ENCODE measurements around the gene C1orf105.

The C1orf105 gene

DNA sequence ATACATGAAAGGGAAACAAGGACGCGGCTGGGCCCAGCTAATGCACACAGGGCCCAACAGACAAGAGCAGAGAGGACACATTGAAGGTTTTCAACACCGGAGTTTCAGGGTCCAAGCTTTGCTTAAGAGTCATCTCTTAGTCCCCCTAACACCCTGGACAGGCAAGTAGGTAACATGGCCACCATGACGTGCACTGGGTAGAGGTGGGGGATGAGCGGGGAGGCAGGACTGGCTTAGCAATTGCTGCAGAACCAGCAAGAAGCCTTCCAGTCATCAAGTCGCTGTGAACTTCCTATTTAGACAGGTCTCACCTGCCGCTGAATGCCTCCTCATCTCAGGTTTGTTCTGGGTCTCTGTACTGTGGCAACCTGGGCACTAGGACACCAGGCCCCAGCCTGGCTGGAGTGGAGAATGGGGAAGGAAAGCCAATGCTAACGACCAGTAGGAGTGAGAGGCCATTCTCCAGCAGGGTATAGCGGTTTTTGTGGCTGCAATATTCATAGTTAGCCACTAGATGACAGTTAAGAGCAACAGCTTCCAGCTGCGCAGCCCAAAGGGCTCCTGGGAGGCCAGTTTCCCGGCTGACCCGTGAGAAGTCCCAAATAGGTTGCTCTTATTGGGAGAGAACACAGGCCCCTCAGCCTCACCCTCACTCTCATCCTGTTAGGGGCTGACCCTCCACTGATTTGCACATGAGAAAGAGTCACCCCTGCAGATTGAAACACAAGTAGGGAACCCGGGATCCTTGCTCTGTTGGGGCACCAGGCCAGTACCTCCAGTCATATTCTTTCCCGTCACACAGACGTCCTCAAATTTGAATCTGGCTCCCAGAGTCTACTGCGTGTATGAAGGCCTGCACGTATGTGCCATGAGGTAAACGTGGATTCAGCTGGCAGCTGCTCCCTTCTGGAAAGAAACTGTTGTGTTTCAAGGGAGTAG is 29.4 kb downstream of the C1orf105 start:
- peak; percentile 72 for TF ChIP-seq CTCF (IDR thresholded peaks at IDR 0.05; ENCODE audit: extremely low read depth, insufficient read depth, missing control alignments)
- peak; percentile 54 for DNase-seq (ENCODE audit: low spot score)
- in situ Hi-C loops (cut with MboI; ENCODE audit: low pct_unique_long_range_greater_than_20kb, low sequenced_read_pairs, unreplicated experiment): loop anchor here (25.0 kb wide), 1 partner anchor 262 kb away; no protein-coding TSS in a partner anchor

DNA sequence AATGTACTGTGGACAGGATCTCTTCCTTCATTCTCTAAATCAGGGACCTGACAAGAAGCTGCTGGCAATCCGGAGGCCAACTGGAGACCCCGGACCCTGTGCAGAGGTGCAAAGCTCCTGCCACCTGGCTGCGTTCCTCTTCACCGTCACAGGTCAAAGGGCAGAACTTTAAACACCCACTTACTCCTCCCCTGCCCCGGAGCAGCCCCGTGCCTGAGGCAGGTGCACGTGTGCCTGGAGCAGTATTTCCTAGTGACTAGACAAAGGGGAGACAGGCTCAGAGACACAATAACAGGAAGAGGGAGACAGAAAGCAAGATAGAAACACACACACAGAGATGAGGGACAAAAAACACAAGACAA is 30.0 kb downstream of the C1orf105 start:
- DNase-seq (ENCODE audit: low spot score): no peak
- in situ Hi-C loops (cut with MboI; ENCODE audit: low pct_unique_long_range_greater_than_20kb, low sequenced_read_pairs, unreplicated experiment): loop anchor here (25.0 kb wide), 1 partner anchor 262 kb away; no protein-coding TSS in a partner anchor
- no peak for TF ChIP-seq CTCF (IDR thresholded peaks at IDR 0.05; ENCODE audit: extremely low read depth, insufficient read depth, missing control alignments)

- in situ Hi-C loops (cut with MboI; ENCODE audit: low pct_unique_long_range_greater_than_20kb, low sequenced_read_pairs, unreplicated experiment): loop anchor here (25.0 kb wide), 1 partner anchor 261 kb away; no protein-coding TSS in a partner anchor
- TF ChIP-seq CTCF (IDR thresholded peaks at IDR 0.05; ENCODE audit: extremely low read depth, insufficient read depth, missing control alignments): no peak
- DNase-seq (ENCODE audit: low spot score): no peak
These were observed 30.5 kb downstream of the C1orf105 start for GRCh38 chr1:172451002-172451443.

- DNase-seq (ENCODE audit: low spot score): no peak
- TF ChIP-seq CTCF (IDR thresholded peaks at IDR 0.05; ENCODE audit: extremely low read depth, insufficient read depth, missing control alignments): no peak
- in situ Hi-C loops (cut with MboI; ENCODE audit: low pct_unique_long_range_greater_than_20kb, low sequenced_read_pairs, unreplicated experiment): loop anchor here (25.0 kb wide), 1 partner anchor 260 kb away; no protein-coding TSS in a partner anchor
These were observed 32.2 kb downstream of the C1orf105 start for GRCh38 chr1:172452536-172453152.

- no peak for TF ChIP-seq CTCF (IDR thresholded peaks at IDR 0.05; ENCODE audit: extremely low read depth, insufficient read depth, missing control alignments)
- no peak for DNase-seq (ENCODE audit: low spot score)
- in situ Hi-C loops (cut with MboI; ENCODE audit: low pct_unique_long_range_greater_than_20kb, low sequenced_read_pairs, unreplicated experiment): loop anchor here (25.0 kb wide), 1 partner anchor 259 kb away; no protein-coding TSS in a partner anchor
These were observed 32.7 kb downstream of the C1orf105 start for GRCh38 chr1:172453153-172453545.

DNA sequence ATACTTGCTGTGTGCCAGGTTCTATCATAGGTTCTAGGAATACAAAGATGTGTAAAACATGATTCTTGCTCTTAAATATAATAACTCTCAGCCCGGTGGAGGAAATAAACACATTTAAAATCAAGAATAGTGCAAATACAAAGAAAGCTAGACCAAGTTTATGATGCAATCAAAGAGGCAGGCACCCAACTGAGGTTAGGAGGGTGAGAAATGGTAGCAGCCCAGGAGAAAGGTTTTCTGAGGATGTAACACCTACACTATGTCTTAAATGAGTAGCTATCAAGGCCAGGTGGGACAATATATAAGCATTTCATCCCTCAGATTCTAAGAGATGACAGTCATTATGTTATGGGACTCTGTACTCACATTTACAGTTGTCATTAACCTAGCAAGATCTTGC is 33.1 kb downstream of the C1orf105 start:
- in situ Hi-C loops (cut with MboI; ENCODE audit: low pct_unique_long_range_greater_than_20kb, low sequenced_read_pairs, unreplicated experiment): loop anchor here (25.0 kb wide), 1 partner anchor 259 kb away; no protein-coding TSS in a partner anchor
- DNase-seq (ENCODE audit: low spot score): no peak
- no peak for TF ChIP-seq CTCF (IDR thresholded peaks at IDR 0.05; ENCODE audit: extremely low read depth, insufficient read depth, missing control alignments)
